Measurements from ENCODE around the gene VSX1. TPM values are rescaled to one million over a fixed set of nuclear protein-coding genes. Genes with fewer than 3 reads are reported as not detected.

The VSX1 gene
- total RNA-seq (2022): not detected in 2 replicates
- Bru-seq, nascent RNA: not detected
- not detected for BruChase-seq, experiment 1, labeled RNA remaining after a 6-hour chase
- BruChase-seq, experiment 2, labeled RNA remaining after a 2-hour chase: not detected
- long read RNA-seq: 0 reads

- Mint-ChIP-seq H3K4me3 (ENCODE audit: unreplicated experiment) (no peak within 1 kb of the TSS), H3K27ac (ENCODE audit: low read depth, unreplicated experiment) (no peak within 1 kb of the TSS), H3K27me3 (ENCODE audit: insufficient read depth, unreplicated experiment) (peaks cover 48% of the 10 kb centered on the region), H3K9me3 (ENCODE audit: unreplicated experiment) (no peaks in the 10 kb centered on the region), H3K4me1 (ENCODE audit: insufficient read depth, unreplicated experiment) (peaks cover 3% of the 10 kb centered on the region), H3K36me3 (ENCODE audit: insufficient read depth, unreplicated experiment) (no peaks in the 10 kb centered on the region)
- CTCF ChIA-PET: interaction anchor here (0.5 kb wide), 1 partner anchor 77 kb away, joined by 3 read pairs; no protein-coding TSS in a partner anchor
- no peak for TF ChIP-seq CTCF (IDR thresholded peaks at IDR 0.05; ENCODE audit: unreplicated experiment)
- POLR2A ChIA-PET: no interaction called here
- intact Hi-C loops (cut with micrococcal nuclease): no loop called here
- no peak for DNase-seq (ENCODE audit: unreplicated experiment)
- BruUV-seq (replicated peaks): no TSS peak
These were observed at the start of gene VSX1 for GRCh38 chr20:25081730-25082497. Gene VSX1, minus strand, starts transcription at chr20:25082141. Its CDS starts 45 bp downstream, at chr20:25082096.

GRCh38 chr20:25129908-25130307, 48.0 kb upstream of the VSX1 start:
- intact Hi-C loops (cut with micrococcal nuclease): no loop called here
- BruUV-seq (replicated peaks): no TSS peak
- Mint-ChIP-seq H3K36me3 (ENCODE audit: insufficient read depth, unreplicated experiment) (no peaks in the 10 kb centered on the region), H3K9me3 (ENCODE audit: unreplicated experiment) (no peaks in the 10 kb centered on the region), H3K4me3 (ENCODE audit: unreplicated experiment) (no peak overlapping the region), H3K27ac (ENCODE audit: low read depth, unreplicated experiment) (no peak overlapping the region), H3K27me3 (ENCODE audit: insufficient read depth, unreplicated experiment) (no peaks in the 10 kb centered on the region), H3K4me1 (ENCODE audit: insufficient read depth, unreplicated experiment) (no peaks in the 10 kb centered on the region)
- ChIA-PET POLR2A (no interaction called here), CTCF (interaction anchor here (0.6 to 1.3 kb wide), 2 partner anchors 9 to 318 kb away, joined by 3 read pairs; no protein-coding TSS in a partner anchor)
- TF ChIP-seq CTCF (IDR thresholded peaks at IDR 0.05; ENCODE audit: unreplicated experiment): no peak
- no peak for DNase-seq (ENCODE audit: unreplicated experiment)

- ChIA-PET CTCF (interaction anchor here (0.6 to 1.3 kb wide), 2 partner anchors 10 to 318 kb away, joined by 3 read pairs; no protein-coding TSS in a partner anchor), POLR2A (no interaction called here)
- no peak for DNase-seq (ENCODE audit: unreplicated experiment)
- no peaks in the 10 kb centered on the region for H3K9me3 Mint-ChIP-seq (ENCODE audit: unreplicated experiment)
- H3K27me3 Mint-ChIP-seq (ENCODE audit: insufficient read depth, unreplicated experiment): no peaks in the 10 kb centered on the region
- H3K4me1 Mint-ChIP-seq (ENCODE audit: insufficient read depth, unreplicated experiment): no peaks in the 10 kb centered on the region
- no peak overlapping the region for H3K4me3 Mint-ChIP-seq (ENCODE audit: unreplicated experiment)
- H3K27ac Mint-ChIP-seq (ENCODE audit: low read depth, unreplicated experiment): no peak overlapping the region
- no peak for TF ChIP-seq CTCF (IDR thresholded peaks at IDR 0.05; ENCODE audit: unreplicated experiment)
- intact Hi-C loops (cut with micrococcal nuclease): no loop called here
- no TSS peak for BruUV-seq (replicated peaks)
- no peaks in the 10 kb centered on the region for H3K36me3 Mint-ChIP-seq (ENCODE audit: insufficient read depth, unreplicated experiment)
These were observed 47.5 kb upstream of the VSX1 start for GRCh38 chr20:25129428-25129827.

- intact Hi-C loops (cut with micrococcal nuclease): no loop called here
These were observed 46.7 kb upstream of the VSX1 start for GRCh38 chr20:25128649-25129048.

More at GRCh38 chr20:25128649-25129048, 46.7 kb upstream of the VSX1 start:
- BruUV-seq (replicated peaks): no TSS peak
- Mint-ChIP-seq H3K36me3 (ENCODE audit: insufficient read depth, unreplicated experiment) (no peaks in the 10 kb centered on the region), H3K27me3 (ENCODE audit: insufficient read depth, unreplicated experiment) (no peaks in the 10 kb centered on the region), H3K4me3 (ENCODE audit: unreplicated experiment) (no peak overlapping the region), H3K9me3 (ENCODE audit: unreplicated experiment) (no peaks in the 10 kb centered on the region), H3K4me1 (ENCODE audit: insufficient read depth, unreplicated experiment) (no peaks in the 10 kb centered on the region), H3K27ac (ENCODE audit: low read depth, unreplicated experiment) (no peak overlapping the region)
- no peak for DNase-seq (ENCODE audit: unreplicated experiment)
- POLR2A ChIA-PET: no interaction called here
- CTCF ChIA-PET: interaction anchor here (1.1 to 1.3 kb wide), 2 partner anchors 11 to 21 kb away, joined by 3 read pairs; no protein-coding TSS in a partner anchor
- no peak for TF ChIP-seq CTCF (IDR thresholded peaks at IDR 0.05; ENCODE audit: unreplicated experiment)
